H1 (cell line): ENCODE measurements around the gene HDLBP. TPM values are rescaled to one million over a fixed set of nuclear protein-coding genes. Genes with fewer than 3 reads are reported as not detected.

Source experiments
- CTCF ChIA-PET: fragments of 300-600 bp; sonication (Branson Sonifier 250); formaldehyde crosslinking; loops from one replicate; lab custom pipeline; 2021; ENCODE audit not compliant: partially characterized antibody; lab: Charles Lee
- POLR2A ChIA-PET: fragments of 300-600 bp; sonication (Branson Sonifier 250); formaldehyde crosslinking; loops from one replicate; lab custom pipeline; 2021; ENCODE audit warnings: inconsistent platforms; ENCODE audit not compliant: partially characterized antibody; lab: Charles Lee
- DNase-seq, 2 experiments: peaks; one replicate each; pipeline versions ENCODE4 v3.0.0 to v3.0.0-alpha.2; 2010 to 2022; ENCODE audit warnings: low spot score in 2 of 2, low read depth in 1 of 2, mixed read lengths in 1 of 2
- FAIRE-seq: peaks from 2 replicates; lab custom pipeline; 2011; peaks lifted over from hg19 to GRCh38; lab: Jason Lieb, UNC
- H2AFZ ChIP-seq: 2 replicates; pipeline ENCODE4 v1.8.1; 2012; ENCODE audit warnings: low read length, inconsistent platforms
- H2AK5ac ChIP-seq: 2 replicates; pipeline ENCODE4 v1.6.1; 2013; ENCODE audit warnings: low read depth, low read length
- H2BK120ac ChIP-seq: replicated peaks from 2 replicates; pipeline ENCODE3; 2013; ENCODE audit warnings: low read depth, low read length, inconsistent platforms
- H2BK12ac ChIP-seq: 2 replicates; pipeline ENCODE4 v1.6.1; 2013; ENCODE audit warnings: low read depth, low read length
- H2BK15ac ChIP-seq: 2 replicates; pipeline ENCODE4 v1.6.1; 2013; ENCODE audit warnings: low read length
- H2BK20ac ChIP-seq: 2 replicates; pipeline ENCODE4 v1.6.1; 2013; ENCODE audit warnings: low read length
- H2BK5ac ChIP-seq: 2 replicates; pipeline ENCODE4 v1.6.1; 2013; ENCODE audit warnings: low read depth, low read length
- H3K14ac ChIP-seq: 2 replicates; pipeline ENCODE4 v1.6.1; 2013; ENCODE audit warnings: inconsistent platforms; ENCODE audit not compliant: insufficient read length
- H3K18ac ChIP-seq: 2 replicates; pipeline ENCODE4 v1.6.1; 2013; ENCODE audit warnings: low read length; ENCODE audit errors: extremely low read depth
- H3K23ac ChIP-seq: 2 replicates; pipeline ENCODE4 v1.6.1; 2013; ENCODE audit warnings: inconsistent platforms; ENCODE audit not compliant: insufficient read length
- H3K23me2 ChIP-seq: 2 replicates; pipeline ENCODE4 v1.6.1; 2013; ENCODE audit warnings: low read depth, low read length
- H3K27ac ChIP-seq: 2 replicates; pipeline ENCODE4 v1.6.1; 2011; ENCODE audit warnings: low read depth, low read length, inconsistent platforms
- H3K27me3 ChIP-seq, 4 experiments: replicated peaks in 1 of 4; 1 replicate in 1 of 4; 2 replicates in 3 of 4; pipeline versions ENCODE4 v1.6.1 to v1.8.1; 2011 to 2013; ENCODE audit warnings: low read length in 3 of 4, mild to moderate bottlenecking in 3 of 4, inconsistent platforms in 2 of 4, mixed read lengths in 2 of 4, moderate library complexity in 1 of 4; ENCODE audit not compliant: control insufficient read depth in 3 of 4, insufficient read depth in 3 of 4; ENCODE audit errors: extremely low read depth in 1 of 4
- H3K36me3 ChIP-seq, 4 experiments: 2 replicates each; pipeline versions ENCODE4 v1.6.1 to v1.8.1; 2011 to 2013; ENCODE audit warnings: mild to moderate bottlenecking in 4 of 4, low read length in 3 of 4, moderate library complexity in 2 of 4, control low read depth in 1 of 4, inconsistent platforms in 1 of 4; ENCODE audit not compliant: insufficient read depth in 4 of 4, control insufficient read depth in 2 of 4
- H3K4ac ChIP-seq: replicated peaks from 2 replicates; pipeline ENCODE3; 2013; ENCODE audit warnings: low read length, low read depth, mixed read lengths, inconsistent platforms; ENCODE audit not compliant: insufficient read length
- H3K4me1 ChIP-seq, 4 experiments: replicated peaks in 1 of 4; 1 replicate in 1 of 4; 2 replicates in 3 of 4; pipeline versions ENCODE4 v1.6.1 to v1.8.1; 2011 to 2013; ENCODE audit warnings: low read length in 3 of 4, inconsistent platforms in 2 of 4, mixed read lengths in 1 of 4; ENCODE audit not compliant: insufficient read depth in 4 of 4, control insufficient read depth in 3 of 4
- H3K4me2 ChIP-seq, 2 experiments: 2 replicates each; pipeline versions ENCODE4 v1.6.1 to v1.8.1; 2011 to 2013; ENCODE audit warnings: low read depth in 2 of 2, low read length in 2 of 2, control low read depth in 1 of 2, inconsistent platforms in 1 of 2, mild to moderate bottlenecking in 1 of 2; ENCODE audit not compliant: insufficient read depth in 1 of 2
- H3K4me3 ChIP-seq, 4 experiments: fragments of 200-600, 300-600 bp in 1 of 4; sonication (generic), shearing (Covaris generic), sonication (Bioruptor Twin) in 1 of 4; 2 replicates each; pipeline versions ENCODE4 v1.5.1 to v1.8.1; 2011 to 2016; ENCODE audit warnings: low read length in 4 of 4, low read depth in 3 of 4, control low read depth in 2 of 4, inconsistent platforms in 2 of 4, mild to moderate bottlenecking in 2 of 4, mixed read lengths in 1 of 4, moderate library complexity in 1 of 4; ENCODE audit not compliant: insufficient read depth in 2 of 4; ENCODE audit errors: extremely low read depth in 1 of 4
- H3K56ac ChIP-seq: replicated peaks from 2 replicates; pipeline ENCODE3; 2013; ENCODE audit warnings: low read depth, mild to moderate bottlenecking, mixed read lengths, low read length, inconsistent platforms; ENCODE audit not compliant: insufficient read length
- H3K79me1 ChIP-seq: 2 replicates; pipeline ENCODE4 v1.6.1; 2013; ENCODE audit warnings: low read depth, low read length, control low read depth
- H3K79me2 ChIP-seq, 2 experiments: 2 replicates each; pipeline versions ENCODE4 v1.6.1 to v1.8.1; 2012 to 2013; ENCODE audit warnings: low read length in 2 of 2, mild to moderate bottlenecking in 2 of 2, inconsistent platforms in 1 of 2; ENCODE audit not compliant: insufficient read depth in 2 of 2, control insufficient read depth in 1 of 2
- H3K9ac ChIP-seq, 4 experiments: replicated peaks in 1 of 4; 1 replicate in 1 of 4; 2 replicates in 3 of 4; pipeline versions ENCODE4 v1.6.1 to v1.8.1; 2011 to 2013; ENCODE audit warnings: low read depth in 3 of 4, low read length in 3 of 4, control low read depth in 2 of 4, mild to moderate bottlenecking in 2 of 4, moderate library complexity in 2 of 4, inconsistent platforms in 1 of 4; ENCODE audit errors: extremely low read depth in 1 of 4
- H3K9me3 ChIP-seq, 2 experiments: 2 replicates each; pipeline versions ENCODE4 v1.6.1 to v1.8.1; 2012 to 2013; ENCODE audit warnings: mild to moderate bottlenecking in 2 of 2, moderate library complexity in 2 of 2, control low read depth in 1 of 2, inconsistent platforms in 1 of 2, low read depth in 1 of 2, low read length in 1 of 2, mixed read lengths in 1 of 2; ENCODE audit not compliant: insufficient read depth in 2 of 2
- H4K20me1 ChIP-seq, 2 experiments: replicated peaks in 1 of 2; 2 replicates each; pipeline versions ENCODE3 to v1.8.1; 2011 to 2013; ENCODE audit warnings: inconsistent platforms in 2 of 2, low read length in 2 of 2, mild to moderate bottlenecking in 1 of 2; ENCODE audit not compliant: insufficient read depth in 2 of 2, control insufficient read depth in 1 of 2
- H4K5ac ChIP-seq: 2 replicates; pipeline ENCODE4 v1.6.1; 2013; ENCODE audit warnings: low read length, low read depth, mixed read lengths, inconsistent platforms; ENCODE audit not compliant: insufficient read length
- H4K8ac ChIP-seq: 2 replicates; pipeline ENCODE4 v1.8.0; 2013; ENCODE audit warnings: mild to moderate bottlenecking, moderate library complexity, low read length, inconsistent platforms; ENCODE audit not compliant: insufficient read depth; ENCODE audit errors: extremely low read depth
- H4K91ac ChIP-seq: replicated peaks from 2 replicates; pipeline ENCODE3; 2013; ENCODE audit warnings: low read length, mixed read lengths, inconsistent platforms; ENCODE audit not compliant: insufficient read length
- BACH1 ChIP-seq: IDR thresholded peaks from 2 replicates; pipeline ENCODE4 v1.6.1; 2012; ENCODE audit warnings: low read length, improper control_type of control experiment
- GTF2F1 ChIP-seq: IDR thresholded peaks from 2 replicates; pipeline ENCODE4 v1.6.1; 2012; ENCODE audit warnings: low read depth, low read length, improper control_type of control experiment, borderline replicate concordance
- TBP ChIP-seq: IDR thresholded peaks from 2 replicates; pipeline ENCODE4 v1.6.1; 2011; ENCODE audit warnings: low read depth, low read length, improper control_type of control experiment
- WGBS, 2 experiments: shearing (Covaris generic) in 1 of 2; methylation state at CpG; one replicate each; pipeline versions ENCODE4 v1.1.6 to v1.1.7; 2013 to 2015; ENCODE audit warnings: low lambda C conversion rate in 2 of 2, mixed read lengths in 2 of 2, inconsistent platforms in 1 of 2, low coverage in 1 of 2, missing lambda C conversion rate in 1 of 2; ENCODE audit not compliant: insufficient replicate concordance in 2 of 2, insufficient coverage in 1 of 2, insufficient read length in 1 of 2; ENCODE audit errors: extremely low coverage in 1 of 2, missing lambda C conversion rate in 1 of 2; 5-methylcytosine and 5-hydroxymethylcytosine counted together
- polyA plus RNA-seq, 7 experiments: library from polyadenylated mRNA; depleted of rRNA in 3 of 7; stranded (reverse) in 5 of 7; unstranded in 2 of 7; fragments of >200 nt in 5 of 7; fragments of 200-250 nt in 2 of 7; gene quantifications; 1 replicate in 5 of 7; 2 replicates in 1 of 7; 4 replicates in 1 of 7; pipeline versions ENCODE4 v1.2.1 to v1.2.3, GENCODE V29; 2011 to 2013; ENCODE audit warnings: missing spikeins in 2 of 7, mixed read lengths in 2 of 7
- total RNA-seq: library from RNA; stranded (reverse); fragmentation: NEBNext Ultra II Directional; extraction: Animal tissue kit (Norgen Biotek cat#: 25700); gene quantifications from 2 replicates; pipeline ENCODE4 v1.2.1, GENCODE V29; 2021

Gene HDLBP
- total and polyA plus RNA-seq, 2 of the 8 experiments (the other 6 are each of a cell fraction or from before 2014, with no cell fraction given), result 185 to 360 TPM

- no peak overlapping the region for H3K56ac ChIP-seq
- 85% methylated on average over 8 of the region's 8 CpGs; no CpG with 5 or more reads in 1 of the 2 experiments for WGBS, 2 experiments
- no peak overlapping the region for H3K14ac ChIP-seq
- no peak overlapping the region for H3K23ac ChIP-seq
- H3K4me1 ChIP-seq, result peaks cover 0 to 6% (median 2%) of the 10 kb centered on the region in 4 experiments; a peak in 4 of 7 replicates
- H2BK5ac ChIP-seq, result no peak overlapping the region
- no peaks in the 10 kb centered on the region for H3K23me2 ChIP-seq
- H3K9ac ChIP-seq, result no peak overlapping the region
- no peaks in the 10 kb centered on the region for H3K79me1 ChIP-seq
- no peak overlapping the region for H2AFZ ChIP-seq
- no peak for DNase-seq
- no peaks in the 10 kb centered on the region for H3K79me2 ChIP-seq
- H4K91ac ChIP-seq, result no peak overlapping the region
- no peak overlapping the region for H2BK20ac ChIP-seq
- H3K18ac ChIP-seq, result no peak overlapping the region
- no peak overlapping the region for H2BK120ac ChIP-seq
- POLR2A ChIA-PET, result no interaction called here
- H4K8ac ChIP-seq, result no peak overlapping the region
- no peaks in the 10 kb centered on the region for H3K36me3 ChIP-seq
- H4K5ac ChIP-seq, result no peak overlapping the region
- H3K4ac ChIP-seq, result no peak overlapping the region
- H3K4me2 ChIP-seq, result no peak overlapping the region
- H3K4me3 ChIP-seq, result no peak overlapping the region
- H3K9me3 ChIP-seq, result no peaks in the 10 kb centered on the region
- CTCF ChIA-PET, result no interaction called here
- H2AK5ac ChIP-seq, result no peak overlapping the region
- TF ChIP-seq GTF2F1, result no peak
- no peak for TF ChIP-seq TBP
- no peak for TF ChIP-seq BACH1
- H4K20me1 ChIP-seq, result no peaks in the 10 kb centered on the region
- H2BK12ac ChIP-seq, result no peak overlapping the region
- H3K27ac ChIP-seq, result no peak overlapping the region
- no peak overlapping the region for H2BK15ac ChIP-seq
- H3K27me3 ChIP-seq, result no peaks in the 10 kb centered on the region; a peak in 1 of 7 replicates
- FAIRE-seq, result no peak
Observed at GRCh38 chr2:241193271-241193670, 122.2 kb downstream of the HDLBP start.
